ENCODE data around the gene URAD. TPM values are rescaled to one million over a fixed set of nuclear protein-coding genes. Genes with fewer than 3 reads are reported as not detected.

Gene URAD
- total and polyA plus RNA-seq, 7 donors = not detected

- H3K27me3 ChIP-seq (ENCODE audit: insufficient read depth in 3 of 3, low read length in 2 of 3) = peaks cover 6 to 90% (median 45%) of the 10 kb centered on the region in 3 donors
- peaks cover 3% of the 10 kb centered on the region for H3K4me1 ChIP-seq
- intact Hi-C loops (cut with DNase I) = no loop called here
- H3K4me3 ChIP-seq = no peak overlapping the region
- no peak for ATAC-seq
- no peak for DNase-seq
- H3K9me3 ChIP-seq = no peaks in the 10 kb centered on the region
- 29 to 31% (median 31%) methylated on average over 5 of the region's 5 CpGs for WGBS, 3 donors
- TF ChIP-seq CTCF (IDR thresholded peaks at IDR 0.05) = no peak
- H3K36me3 ChIP-seq (ENCODE audit: insufficient read depth in 1 of 2, low read depth in 1 of 2) = no peaks in the 10 kb centered on the region
- no peak overlapping the region for H3K27ac ChIP-seq
These were observed 15.2 kb downstream of the URAD start for GRCh38 chr13:27973291-27973690.

GRCh38 chr13:27972478-27972820 is 16.0 kb downstream of the URAD start:
- intact Hi-C loops (cut with DNase I) = no loop called here
- 73 to 88% (median 75%) methylated on average over 2 of the region's 2 CpGs for WGBS, 3 donors
- peaks cover 8% of the 10 kb centered on the region for H3K4me1 ChIP-seq
- no peak overlapping the region for H3K27ac ChIP-seq
- peaks cover 6 to 90% (median 46%) of the 10 kb centered on the region in 3 donors for H3K27me3 ChIP-seq (ENCODE audit: insufficient read depth in 3 of 3, low read length in 2 of 3)
- no peak overlapping the region for H3K4me3 ChIP-seq
- H3K36me3 ChIP-seq (ENCODE audit: insufficient read depth in 1 of 2, low read depth in 1 of 2) = no peaks in the 10 kb centered on the region
- DNase-seq (no peak), ATAC-seq (no peak)
- TF ChIP-seq CTCF (IDR thresholded peaks at IDR 0.05) = no peak
- no peaks in the 10 kb centered on the region for H3K9me3 ChIP-seq

- TF ChIP-seq CTCF (IDR thresholded peaks at IDR 0.05) = no peak
- no peak overlapping the region for H3K27ac ChIP-seq
- intact Hi-C loops (cut with DNase I) = no loop called here
- ATAC-seq = no peak
- peaks cover 6 to 90% (median 44%) of the 10 kb centered on the region in 3 donors for H3K27me3 ChIP-seq (ENCODE audit: insufficient read depth in 3 of 3, low read length in 2 of 3)
- no peak overlapping the region for H3K4me3 ChIP-seq
- WGBS, 3 donors = 60 to 64% (median 62%) methylated on average over 7 of the region's 7 CpGs
- no peaks in the 10 kb centered on the region for H3K36me3 ChIP-seq (ENCODE audit: insufficient read depth in 1 of 2, low read depth in 1 of 2)
- peaks cover 8% of the 10 kb centered on the region for H3K4me1 ChIP-seq
- DNase-seq = no peak
- no peaks in the 10 kb centered on the region for H3K9me3 ChIP-seq
These were observed 16.6 kb downstream of the URAD start for GRCh38 chr13:27971776-27972477.

GRCh38 chr13:27971236-27971645 is 17.3 kb downstream of the URAD start:
- peaks cover 6 to 90% (median 50%) of the 10 kb centered on the region in 3 donors for H3K27me3 ChIP-seq (ENCODE audit: insufficient read depth in 3 of 3, low read length in 2 of 3)
- no peaks in the 10 kb centered on the region for H3K9me3 ChIP-seq
- no peaks in the 10 kb centered on the region for H3K36me3 ChIP-seq (ENCODE audit: insufficient read depth in 1 of 2, low read depth in 1 of 2)
- 53 to 56% (median 55%) methylated on average over 13 of the region's 13 CpGs for WGBS, 3 donors
- no peak for TF ChIP-seq CTCF (IDR thresholded peaks at IDR 0.05)
- DNase-seq (no peak), ATAC-seq (no peak)
- peaks cover 8% of the 10 kb centered on the region for H3K4me1 ChIP-seq
- H3K4me3 ChIP-seq = no peak overlapping the region
- intact Hi-C loops (cut with DNase I) = no loop called here
- H3K27ac ChIP-seq = no peak overlapping the region

Measured in psoas muscle (tissue), 8 donors.